HG03575 (cell line): ENCODE data around the gene PSMA3.

ENCODE experiments used
- ATAC-seq: cut with Tn5 transposase; IDR thresholded peaks from one replicate; pipeline ENCODE4 v1.9.1; 2021; ENCODE audit not compliant: unreplicated experiment, insufficient number of reproducible peaks, low FRiP score; ENCODE audit errors: extremely low read depth

The PSMA3 gene

DNA sequence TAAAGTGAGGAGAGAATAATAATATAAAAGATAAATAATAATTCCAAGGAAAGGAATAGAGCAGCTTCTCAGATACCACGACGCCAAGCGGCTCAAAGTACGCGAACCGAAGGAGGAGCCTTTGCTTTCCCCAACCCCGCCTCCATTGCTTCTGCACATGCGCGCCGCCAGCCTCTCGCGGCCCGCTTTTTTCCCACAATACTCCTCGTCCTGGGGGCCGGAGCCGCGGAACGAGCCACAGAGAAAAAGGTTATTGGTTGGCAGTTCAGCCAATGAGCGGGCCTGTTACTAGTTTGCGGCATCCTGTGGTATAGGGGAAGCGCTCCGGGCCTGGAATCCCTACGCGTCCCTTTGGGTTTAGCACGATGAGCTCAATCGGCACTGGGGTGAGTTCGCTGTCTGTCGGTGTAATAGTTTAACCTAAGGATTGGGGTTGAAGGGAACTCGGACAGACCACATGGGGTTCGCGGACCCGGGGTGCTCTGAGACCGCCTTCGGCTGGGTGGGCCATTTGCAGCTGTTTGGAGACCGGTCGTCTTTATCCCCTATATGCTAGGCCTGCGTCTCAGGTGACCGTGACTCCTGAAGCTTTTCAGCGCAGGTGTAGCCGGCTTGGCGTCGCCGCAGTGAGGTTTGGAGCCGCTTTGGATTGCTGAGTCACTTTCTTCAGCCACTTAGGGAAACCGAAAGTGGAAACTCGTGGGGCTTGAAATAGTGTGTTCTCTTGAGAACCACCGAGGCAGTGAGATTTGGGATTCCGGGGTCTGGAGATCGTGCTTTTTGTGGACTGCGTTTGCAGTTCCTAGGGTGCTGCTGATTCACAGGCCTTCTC lies at the start of gene PSMA3:
PSMA3 (plus strand) TSS at position 288 of the 832 bp plus-strand sequence; CDS start at position 366, 78 bp downstream.
- ATAC-seq = peak; percentile 82

DNA sequence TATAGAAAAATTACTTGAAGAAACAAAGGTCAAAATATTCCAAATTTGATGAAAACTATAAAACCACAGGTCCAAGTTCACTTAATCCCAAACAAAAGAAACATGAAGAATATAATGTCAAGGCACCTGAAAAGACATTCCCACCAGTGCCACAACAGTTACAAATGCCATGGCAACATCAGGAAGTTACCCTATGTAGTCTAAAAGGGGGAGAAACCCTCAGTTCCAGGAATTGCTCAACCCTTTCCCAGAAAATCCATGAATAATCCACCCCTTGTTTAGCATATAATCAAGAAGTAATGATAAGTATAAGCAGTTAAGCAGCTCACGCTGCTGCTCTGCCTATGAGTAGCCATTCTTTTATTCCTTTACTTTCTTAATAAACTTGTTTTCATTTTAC lies 48.4 kb upstream of the PSMA3 start:
- ATAC-seq = no peak

DNA sequence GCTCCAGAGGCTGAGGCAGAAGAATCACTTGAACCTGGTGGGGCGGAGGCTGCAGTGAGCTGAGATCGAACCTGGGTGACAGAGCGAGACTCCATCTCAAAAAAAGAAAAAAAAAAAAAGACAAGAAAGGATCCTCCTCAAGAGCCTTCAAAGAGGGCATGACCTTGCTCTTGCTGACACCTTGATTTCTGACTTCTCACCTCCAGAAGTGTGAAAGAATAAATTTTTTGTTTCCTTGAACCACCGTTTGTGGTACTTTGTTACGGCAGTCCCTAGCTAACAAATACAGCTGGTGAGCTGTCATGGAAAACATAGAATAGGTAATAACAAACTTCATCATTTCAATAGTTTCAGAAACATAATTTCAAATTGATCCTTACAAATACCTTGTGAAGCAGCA lies 46.6 kb upstream of the PSMA3 start:
- no peak for ATAC-seq

DNA sequence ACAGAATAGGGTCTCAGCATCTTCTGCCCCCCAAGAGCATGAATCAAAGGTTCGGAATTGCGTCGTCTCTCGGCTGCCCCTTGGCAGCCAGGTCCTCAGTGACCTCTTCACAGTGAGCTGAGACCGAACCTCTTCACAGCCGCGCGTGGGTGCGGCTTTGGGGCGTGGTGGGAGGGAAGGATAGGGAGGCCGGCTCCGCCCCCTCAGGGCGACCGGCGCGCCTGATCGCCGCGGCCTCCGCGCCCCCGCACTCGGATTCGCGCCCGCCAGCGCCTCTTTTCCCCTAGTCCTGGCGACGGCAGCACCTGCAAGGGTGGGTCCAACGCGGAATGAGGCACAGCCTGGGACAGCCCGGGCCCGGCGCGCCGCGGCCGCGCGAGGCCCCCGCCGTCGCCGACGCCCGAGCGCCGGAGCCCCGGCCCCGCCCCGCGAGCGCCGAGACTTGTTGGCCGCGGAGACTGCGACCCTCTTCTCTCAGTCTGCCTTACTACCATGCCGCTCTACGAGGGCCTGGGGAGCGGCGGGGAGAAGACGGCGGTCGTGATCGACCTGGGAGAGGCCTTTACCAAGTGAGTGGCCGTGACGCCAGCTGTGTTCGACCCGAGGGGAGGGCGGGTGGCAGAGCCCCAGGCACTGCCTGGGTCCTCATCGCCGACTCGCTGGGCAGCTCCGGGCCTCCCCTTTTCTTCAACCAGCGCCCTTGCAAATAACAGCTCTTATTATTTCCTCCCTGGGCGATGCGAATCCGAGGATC lies 44.7 kb upstream of the PSMA3 start, which contains the start of gene ACTR10:
ACTR10 (plus strand) TSS at position 424 of the 754 bp plus-strand sequence; CDS start at position 493, 69 bp downstream.
- ATAC-seq = peak; percentile 79

DNA sequence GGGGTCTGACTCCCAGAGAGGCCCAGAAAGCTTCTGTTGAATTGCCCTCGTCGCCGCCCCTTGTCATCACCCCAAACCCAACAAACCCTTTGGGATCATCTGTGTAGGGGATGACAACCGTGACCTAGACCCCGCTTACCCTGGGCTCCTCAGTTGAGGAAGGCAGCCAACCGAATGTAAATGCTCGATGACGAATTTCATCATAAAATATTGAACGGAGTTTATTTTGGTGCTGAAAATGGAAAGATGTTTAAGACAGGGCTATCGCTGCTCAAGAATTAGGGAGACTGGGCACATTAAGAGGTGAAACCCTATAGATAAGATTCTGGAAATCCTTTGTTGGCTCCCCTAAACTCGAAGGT lies 44.2 kb upstream of the PSMA3 start:
- ATAC-seq = no peak

DNA sequence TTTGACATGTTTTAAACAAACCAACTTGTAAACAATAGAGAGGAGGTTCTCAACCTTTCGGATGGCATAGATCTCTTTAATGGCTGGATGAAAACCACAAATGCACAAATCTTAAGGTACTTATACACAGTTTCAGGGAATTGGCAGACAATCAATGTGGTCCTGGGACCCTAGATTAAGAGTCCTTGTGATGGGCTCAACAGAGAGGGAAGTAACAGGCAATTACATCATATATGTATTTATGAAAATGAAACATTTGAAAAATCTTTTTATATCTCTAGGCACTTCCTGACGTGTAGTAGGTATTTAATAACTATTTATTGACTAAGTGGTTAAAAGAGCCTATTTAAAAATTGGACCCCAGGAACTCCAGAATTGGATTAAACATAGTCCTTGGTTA lies 43.8 kb upstream of the PSMA3 start:
- ATAC-seq = no peak

DNA sequence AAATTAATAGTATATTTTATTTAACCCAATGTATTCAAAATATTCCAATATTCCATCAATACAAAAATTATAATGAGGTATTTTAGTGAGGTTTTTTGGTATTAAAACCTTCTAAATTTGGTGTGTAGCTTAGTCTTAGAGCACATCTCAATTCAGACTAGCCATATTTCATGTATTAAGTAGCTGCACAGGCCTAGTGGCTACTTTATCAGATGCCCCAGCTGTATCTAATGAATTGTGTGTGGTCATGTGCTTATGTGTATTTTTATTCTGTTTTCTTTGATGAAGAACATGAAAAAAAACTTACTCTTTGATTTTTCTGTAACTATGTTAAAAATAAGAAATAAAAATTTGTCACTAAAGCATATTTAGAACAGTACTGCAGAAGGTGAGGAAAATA lies 31.5 kb upstream of the PSMA3 start:
- ATAC-seq = no peak

DNA sequence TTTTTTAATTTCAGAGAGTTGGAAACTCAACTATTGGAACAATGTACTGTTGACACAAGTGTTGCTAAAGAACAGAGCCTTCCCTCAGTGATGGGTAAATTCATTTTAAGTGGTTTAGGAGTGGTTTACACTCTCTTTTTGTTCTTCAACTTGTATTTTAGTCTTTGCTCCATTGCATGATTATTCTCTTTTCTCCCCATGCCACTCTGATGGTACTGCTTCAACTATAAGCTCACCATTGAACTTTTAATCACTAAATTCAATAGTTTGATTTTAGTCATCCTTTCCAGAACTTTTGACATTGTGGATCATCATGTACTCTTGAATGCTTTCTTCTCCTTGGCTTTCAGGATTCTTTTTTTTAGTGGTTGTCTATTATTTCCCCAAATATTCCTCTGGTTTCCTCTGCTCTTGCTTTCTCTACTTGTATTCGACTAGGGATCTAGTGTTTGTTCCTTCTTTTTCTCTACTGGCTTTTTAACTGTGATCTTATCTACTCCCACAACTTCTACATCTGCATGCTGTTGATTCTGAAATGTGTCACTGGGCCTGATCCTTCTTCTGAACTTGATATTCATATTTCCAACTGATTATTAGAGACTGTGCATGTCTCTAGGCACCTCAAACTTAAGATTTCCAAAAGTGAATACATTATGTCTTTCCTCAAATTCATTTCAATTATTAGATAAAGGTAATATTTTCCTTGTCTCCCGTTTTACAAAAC lies 29.3 kb upstream of the PSMA3 start:
- ATAC-seq = no peak

DNA sequence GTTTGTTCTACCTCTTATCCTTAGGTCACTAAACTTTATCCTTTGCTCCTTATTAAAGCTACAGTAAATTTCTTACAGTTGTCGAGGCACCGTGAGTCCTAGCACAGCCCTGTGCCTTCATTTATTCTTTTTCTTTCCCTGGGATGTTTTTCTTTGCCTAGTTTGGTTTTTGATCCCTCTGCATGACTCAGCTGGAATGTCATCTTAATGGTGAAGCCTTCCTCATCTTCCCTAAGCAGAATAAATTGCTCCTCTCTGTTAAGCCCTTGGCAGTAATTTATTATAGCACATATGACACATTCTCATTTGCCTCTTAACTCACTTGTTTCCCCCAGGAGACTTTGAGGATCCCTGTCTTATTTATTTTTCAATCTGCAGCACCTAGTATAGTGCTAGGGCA lies 28.1 kb upstream of the PSMA3 start:
- no peak for ATAC-seq

DNA sequence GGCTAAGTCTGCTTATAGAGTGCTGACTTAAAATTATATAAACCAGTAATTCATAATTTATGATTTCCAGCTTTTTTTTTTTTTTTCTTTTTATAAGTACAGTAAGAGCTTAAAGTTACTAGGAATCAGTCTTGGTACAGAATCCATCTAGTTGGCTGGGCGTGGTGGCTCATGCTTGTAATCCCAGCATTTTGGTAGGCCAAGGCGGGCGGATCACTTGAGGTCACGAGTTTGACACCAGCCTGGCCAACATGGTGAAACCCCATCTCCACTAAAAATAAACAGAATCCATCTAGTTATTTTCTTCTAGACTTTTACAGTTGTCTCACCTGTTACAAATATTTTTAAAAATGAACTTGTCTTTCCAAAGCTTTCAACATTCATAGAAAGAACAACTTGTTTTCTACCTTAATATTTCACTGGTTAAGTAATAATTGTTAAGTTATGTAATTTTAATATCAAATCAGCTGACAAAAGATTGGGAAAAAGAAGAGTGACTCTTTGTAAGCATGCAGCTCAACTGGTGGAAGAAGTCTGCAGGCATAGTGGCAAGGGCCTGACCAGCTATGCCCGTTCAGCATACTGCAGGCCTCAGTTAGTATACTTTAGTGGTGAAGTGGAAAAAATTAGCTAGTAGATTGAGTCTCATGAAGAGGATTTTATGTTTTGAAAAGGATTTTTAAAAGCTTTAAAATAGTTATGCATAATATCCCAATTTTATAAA lies 17.4 kb upstream of the PSMA3 start:
- no peak for ATAC-seq

DNA sequence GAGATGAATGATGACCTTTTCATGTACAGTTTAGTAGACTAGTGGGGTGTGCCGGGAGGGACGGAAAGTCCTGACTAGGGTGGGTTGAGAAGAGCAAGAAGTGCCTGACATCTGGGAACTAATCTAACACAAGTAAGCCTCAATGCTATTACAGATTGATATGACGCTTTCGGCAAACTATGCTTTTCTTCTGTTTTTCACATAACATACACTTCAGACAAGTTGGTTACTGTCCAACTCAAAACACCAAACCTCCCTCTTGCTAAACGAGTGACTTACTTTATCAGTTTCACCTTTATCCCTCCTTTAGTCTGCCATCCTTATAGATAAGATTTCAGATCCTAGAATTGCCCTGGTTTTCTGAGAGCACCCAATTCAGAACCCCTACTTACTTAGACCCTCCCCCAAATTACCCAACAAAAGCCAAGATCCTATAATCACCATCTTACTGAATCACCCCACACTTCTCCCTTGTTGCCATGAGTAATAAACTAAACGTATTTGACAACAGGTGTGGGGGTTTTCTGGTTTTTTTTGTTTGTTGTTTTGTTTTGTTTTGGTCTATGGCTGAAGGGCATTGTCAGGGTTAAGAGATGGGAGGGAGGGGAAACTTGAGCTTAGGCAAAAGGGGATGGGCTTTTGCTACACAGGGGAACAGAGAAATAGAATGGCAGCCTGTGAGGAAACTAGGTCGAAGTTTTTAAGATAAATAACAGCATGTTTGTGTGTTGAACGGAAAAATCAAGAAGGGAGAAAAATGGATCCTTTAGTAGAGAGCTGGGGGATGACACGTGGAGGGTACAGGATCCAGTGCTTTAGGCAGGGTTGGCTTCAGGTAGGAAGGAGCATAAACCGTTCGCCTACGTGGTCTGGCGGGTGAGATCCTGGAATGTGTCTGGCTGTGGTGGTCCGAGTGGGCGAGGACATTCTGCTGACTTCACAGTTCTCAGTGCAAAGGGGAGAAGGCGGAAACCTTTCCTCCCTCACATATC lies 6.1 kb upstream of the PSMA3 start:
- no peak for ATAC-seq

DNA sequence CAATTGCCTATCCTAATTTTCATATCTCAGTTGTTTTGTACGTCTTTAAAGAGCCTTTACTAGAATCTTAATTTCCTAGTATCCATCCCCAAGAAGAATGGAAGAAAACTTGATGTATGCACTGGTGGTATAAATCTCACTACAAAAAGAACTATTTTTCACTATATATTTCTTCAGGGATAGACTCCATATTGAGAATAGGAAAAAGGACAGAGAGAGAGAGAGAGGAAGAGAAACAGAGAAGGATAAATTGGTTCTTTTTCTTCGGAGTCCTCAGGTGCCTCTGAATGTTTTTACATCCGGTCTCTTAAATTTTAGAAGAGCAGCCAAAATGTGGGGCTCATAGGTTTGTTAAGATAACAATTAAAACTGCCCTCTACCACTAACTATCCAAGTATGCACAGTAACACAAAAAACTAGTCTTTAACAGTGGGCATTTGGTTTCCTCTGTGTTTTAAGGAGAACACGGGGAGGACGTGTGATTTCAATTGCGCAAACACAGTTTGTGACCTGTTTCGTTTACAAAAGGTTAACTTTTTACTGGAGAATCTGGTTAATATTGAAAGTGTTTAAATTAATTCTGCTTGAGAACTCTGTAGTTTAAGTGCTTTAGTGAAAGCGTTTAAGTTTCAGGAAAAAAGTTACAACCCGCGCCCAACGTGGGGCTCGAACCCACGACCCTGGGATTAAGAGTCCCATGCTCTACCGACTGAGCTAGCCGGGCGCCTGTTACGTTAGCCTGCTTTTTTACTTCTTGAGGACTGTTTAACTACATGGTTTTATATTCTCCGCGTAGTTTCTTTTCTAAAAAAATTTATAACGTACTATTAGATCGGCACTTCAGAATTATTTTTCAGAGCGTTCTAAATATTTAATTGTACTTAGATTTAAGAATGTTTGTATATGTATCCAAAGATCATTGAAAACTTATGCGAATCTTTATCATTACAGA lies 5.1 kb upstream of the PSMA3 start:
- ATAC-seq = no peak

DNA sequence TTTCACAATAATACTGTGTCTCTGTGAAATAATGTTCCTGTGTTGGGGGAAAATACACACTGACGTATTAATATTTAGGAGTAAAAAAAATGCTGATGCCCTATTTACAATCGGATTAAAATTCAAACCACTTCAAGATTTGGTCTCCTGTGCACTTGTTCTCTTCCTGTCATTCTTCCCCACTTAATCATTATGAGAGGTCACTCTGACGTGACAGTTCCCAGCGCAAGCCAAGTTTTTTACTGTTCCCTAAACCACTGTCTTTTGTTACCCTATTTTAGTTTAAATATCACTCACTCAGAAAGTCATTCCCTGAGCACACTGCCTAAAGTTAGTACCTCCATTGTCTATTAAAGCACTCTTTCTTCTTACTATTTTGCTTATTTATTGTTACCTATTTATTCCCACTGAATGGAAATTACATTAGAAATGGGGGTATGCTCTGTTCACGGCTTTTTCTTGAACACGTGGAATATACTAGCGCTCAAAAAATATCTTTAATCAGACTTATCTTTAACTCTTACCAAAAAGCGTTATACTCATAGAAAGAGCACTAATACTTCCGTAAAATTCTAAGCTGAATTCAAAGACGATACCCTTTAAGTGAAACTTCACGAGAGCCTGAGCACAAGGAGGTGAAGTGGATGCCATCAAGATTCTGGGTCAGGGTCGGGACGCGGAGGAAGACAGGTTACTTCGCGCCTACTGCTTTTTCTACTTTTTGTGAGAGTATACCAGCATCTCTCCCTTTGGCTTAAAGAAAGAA lies 670 bp upstream of the PSMA3 start:
- peak; percentile 6 for ATAC-seq

DNA sequence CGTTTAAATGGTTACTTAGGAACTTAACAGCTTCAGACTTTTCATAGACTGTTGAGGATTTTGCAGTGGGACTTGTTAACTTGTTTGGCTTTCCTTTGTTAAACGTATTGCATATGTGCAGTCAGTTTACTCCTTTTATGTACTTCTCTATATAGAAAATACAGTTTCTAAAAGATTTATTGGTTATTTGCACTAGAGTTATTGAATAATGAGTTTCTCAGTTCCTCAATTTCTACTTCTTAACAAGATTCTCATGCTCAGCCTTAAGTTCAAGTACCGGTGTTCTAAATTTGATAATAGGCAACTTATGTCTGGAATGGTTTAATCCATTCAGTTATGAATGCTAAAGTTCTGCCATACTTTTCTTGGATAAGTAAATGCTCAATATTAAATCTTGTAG lies 919 bp downstream of the PSMA3 start:
- ATAC-seq = no peak

DNA sequence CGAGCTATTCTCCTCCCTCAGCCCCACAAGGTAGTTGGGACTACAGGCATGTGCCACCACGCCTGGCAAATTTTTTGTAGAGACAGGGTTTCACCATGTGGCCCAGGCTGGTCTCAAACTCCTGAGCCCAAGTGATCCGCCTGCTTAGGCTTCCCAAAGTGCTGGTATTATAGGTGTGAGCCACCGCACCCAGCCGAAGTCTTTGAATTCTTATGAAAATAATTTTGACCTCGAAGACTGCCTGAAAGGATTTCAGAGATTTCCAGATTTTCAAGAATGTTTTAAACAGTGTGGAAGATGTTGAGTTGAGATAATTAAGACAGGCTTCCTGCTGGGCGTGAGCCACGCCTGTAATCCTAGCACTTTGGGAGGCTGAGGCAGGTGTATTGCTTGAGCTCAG lies 5.0 kb downstream of the PSMA3 start:
- no peak for ATAC-seq

DNA sequence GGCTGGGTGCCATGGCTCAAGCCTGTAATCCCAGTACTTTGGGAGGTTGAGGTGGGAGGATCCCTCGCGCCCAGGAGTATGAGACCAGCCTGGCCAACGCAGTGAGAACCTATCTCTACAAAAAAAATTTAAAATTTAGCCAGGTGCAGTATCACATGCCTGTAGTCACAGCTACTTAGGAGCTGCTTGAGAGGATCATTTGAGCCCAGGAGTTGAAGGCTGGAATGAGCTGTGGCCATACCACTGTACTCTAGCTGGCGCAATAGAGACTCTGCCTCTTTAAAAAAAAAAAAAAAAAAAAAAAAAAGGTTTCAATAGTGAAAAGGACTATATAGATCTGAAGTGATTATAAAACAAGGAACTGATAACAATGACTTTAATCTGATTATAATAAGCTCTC lies 13.5 kb downstream of the PSMA3 start:
- ATAC-seq = no peak
